ENCODE data around the gene FBXL4. TPM values are rescaled to one million over a fixed set of nuclear protein-coding genes. Genes with fewer than 3 reads are reported as not detected.

Gene FBXL4
- total RNA-seq, 1 experiment from 2014 or later, result 15.1 TPM

DNA sequence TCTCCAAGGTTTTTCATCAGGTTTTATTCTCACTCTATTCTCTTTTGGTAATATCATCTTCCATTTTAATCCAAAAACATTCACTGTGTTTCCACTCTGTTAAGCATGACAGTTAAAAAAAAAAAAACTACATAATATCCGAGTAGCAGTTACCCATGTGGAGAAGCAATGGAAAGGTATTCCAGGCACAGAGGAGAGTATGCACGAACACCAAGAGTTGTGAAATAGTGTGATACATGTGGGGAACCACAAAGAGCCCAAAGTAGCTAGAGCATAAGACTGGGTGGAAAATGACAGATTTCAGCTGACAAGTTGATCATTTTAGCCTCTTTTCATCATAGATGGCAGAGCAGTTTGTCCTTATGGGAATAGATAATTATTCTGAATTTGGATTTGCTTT lies 19.9 kb upstream of the FBXL4 start:
- Histone ChIP-seq H3K4me3 (no peak overlapping the region), H3K4me2 (no peak overlapping the region), H3K36me3 (ENCODE audit: low read depth) (no peaks in the 10 kb centered on the region), H2AFZ (no peak overlapping the region), H3K27me3 (ENCODE audit: insufficient read depth, low read depth) (no peaks in the 10 kb centered on the region), H3K27ac (no peak overlapping the region), H3F3A (ENCODE audit: insufficient read depth, low read depth) (no peaks in the 10 kb centered on the region), H3K4me1 (replicated peaks; ENCODE audit: insufficient read depth) (no peaks in the 10 kb centered on the region), H3K9me3 (ENCODE audit: insufficient read depth, low read depth) (no peaks in the 10 kb centered on the region), H4K20me1 (ENCODE audit: insufficient read depth) (no peaks in the 10 kb centered on the region), H3K79me2 (ENCODE audit: low read depth) (no peaks in the 10 kb centered on the region), H3K9me2 (ENCODE audit: insufficient read depth) (no peaks in the 10 kb centered on the region)
- DNase-seq, result no peak
- TF ChIP-seq, protein P1, sequence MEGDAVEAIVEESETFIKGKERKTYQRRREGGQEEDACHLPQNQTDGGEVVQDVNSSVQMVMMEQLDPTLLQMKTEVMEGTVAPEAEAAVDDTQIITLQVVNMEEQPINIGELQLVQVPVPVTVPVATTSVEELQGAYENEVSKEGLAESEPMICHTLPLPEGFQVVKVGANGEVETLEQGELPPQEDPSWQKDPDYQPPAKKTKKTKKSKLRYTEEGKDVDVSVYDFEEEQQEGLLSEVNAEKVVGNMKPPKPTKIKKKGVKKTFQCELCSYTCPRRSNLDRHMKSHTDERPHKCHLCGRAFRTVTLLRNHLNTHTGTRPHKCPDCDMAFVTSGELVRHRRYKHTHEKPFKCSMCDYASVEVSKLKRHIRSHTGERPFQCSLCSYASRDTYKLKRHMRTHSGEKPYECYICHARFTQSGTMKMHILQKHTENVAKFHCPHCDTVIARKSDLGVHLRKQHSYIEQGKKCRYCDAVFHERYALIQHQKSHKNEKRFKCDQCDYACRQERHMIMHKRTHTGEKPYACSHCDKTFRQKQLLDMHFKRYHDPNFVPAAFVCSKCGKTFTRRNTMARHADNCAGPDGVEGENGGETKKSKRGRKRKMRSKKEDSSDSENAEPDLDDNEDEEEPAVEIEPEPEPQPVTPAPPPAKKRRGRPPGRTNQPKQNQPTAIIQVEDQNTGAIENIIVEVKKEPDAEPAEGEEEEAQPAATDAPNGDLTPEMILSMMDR (conservative IDR thresholded peaks at IDR 0.05), result no peak
- TF ChIP-seq EZH2 (IDR thresholded peaks at IDR 0.05; ENCODE audit: low read depth), result no peak
- intact Hi-C loops (cut with micrococcal nuclease; ENCODE audit: unreplicated experiment), result no loop called here
- ChIA-PET CTCF (no interaction called here), POLR2A (ENCODE audit: unreplicated experiment) (no interaction called here)
- no TSS peak for BruUV-seq (replicated peaks)

GRCh38 chr6:98959631-98960030 lies 11.9 kb upstream of the FBXL4 start:
- BruUV-seq (replicated peaks), result no TSS peak
- intact Hi-C loops (cut with micrococcal nuclease; ENCODE audit: unreplicated experiment), result no loop called here
- H3K27ac ChIP-seq, result no peak overlapping the region
- H3K79me2 ChIP-seq (ENCODE audit: low read depth), result no peaks in the 10 kb centered on the region
- TF ChIP-seq, protein P1 (conservative IDR thresholded peaks at IDR 0.05), result no peak
- TF ChIP-seq EZH2 (IDR thresholded peaks at IDR 0.05; ENCODE audit: low read depth), result no peak
- H2AFZ ChIP-seq, result no peak overlapping the region
- no peaks in the 10 kb centered on the region for H3K9me2 ChIP-seq (ENCODE audit: insufficient read depth)
- DNase-seq, result no peak
- H3K4me1 ChIP-seq (replicated peaks; ENCODE audit: insufficient read depth), result peaks cover 8% of the 10 kb centered on the region
- no peak overlapping the region for H3K4me2 ChIP-seq
- ChIA-PET CTCF (no interaction called here), POLR2A (ENCODE audit: unreplicated experiment) (no interaction called here)
- no peaks in the 10 kb centered on the region for H3K9me3 ChIP-seq (ENCODE audit: insufficient read depth, low read depth)
- no peaks in the 10 kb centered on the region for H4K20me1 ChIP-seq (ENCODE audit: insufficient read depth)
- no peaks in the 10 kb centered on the region for H3F3A ChIP-seq (ENCODE audit: insufficient read depth, low read depth)
- 0 out of 2 replicates have a peak, but pooled peaks cover 4% of the 10 kb centered on the region for H3K27me3 ChIP-seq (ENCODE audit: insufficient read depth, low read depth)
- H3K36me3 ChIP-seq (ENCODE audit: low read depth), result no peaks in the 10 kb centered on the region
- H3K4me3 ChIP-seq, result no peak overlapping the region

- DNase-seq, result no peak
- Histone ChIP-seq H3K9me2 (ENCODE audit: insufficient read depth) (no peaks in the 10 kb centered on the region), H3K4me1 (replicated peaks; ENCODE audit: insufficient read depth) (peaks cover 8% of the 10 kb centered on the region), H3K79me2 (ENCODE audit: low read depth) (no peaks in the 10 kb centered on the region), H3K4me3 (no peak overlapping the region), H2AFZ (no peak overlapping the region), H3K4me2 (no peak overlapping the region), H3F3A (ENCODE audit: insufficient read depth, low read depth) (no peaks in the 10 kb centered on the region), H3K27ac (no peak overlapping the region), H3K9me3 (ENCODE audit: insufficient read depth, low read depth) (no peaks in the 10 kb centered on the region), H3K27me3 (ENCODE audit: insufficient read depth, low read depth) (0 out of 2 replicates have a peak, but pooled peaks cover 4% of the 10 kb centered on the region), H4K20me1 (ENCODE audit: insufficient read depth) (no peaks in the 10 kb centered on the region), H3K36me3 (ENCODE audit: low read depth) (no peaks in the 10 kb centered on the region)
- ChIA-PET POLR2A (ENCODE audit: unreplicated experiment) (interaction anchor here (0.5 to 0.6 kb wide), 2 partner anchors 20 to 977 kb away, joined by 3 to 4 read pairs; no protein-coding TSS in a partner anchor), CTCF (no interaction called here)
- BruUV-seq (replicated peaks), result no TSS peak
- TF ChIP-seq, protein P1 (conservative IDR thresholded peaks at IDR 0.05), result no peak
- no peak for TF ChIP-seq EZH2 (IDR thresholded peaks at IDR 0.05; ENCODE audit: low read depth)
- intact Hi-C loops (cut with micrococcal nuclease; ENCODE audit: unreplicated experiment), result no loop called here
Measured at GRCh38 chr6:98958776-98959175, 11.0 kb upstream of the FBXL4 start.
